Epithelial cell of esophagus (primary cell): Measurements from ENCODE around the gene NECAB2.

Experiments
- DNase-seq: peaks from one replicate; pipeline ENCODE4 v3.0.0; 2010; ENCODE audit warnings: low read depth
- H3K4me3 ChIP-seq: 2 replicates; pipeline ENCODE4 v1.5.1; 2011; ENCODE audit warnings: mild to moderate bottlenecking, low read length, control low read depth
- CTCF ChIP-seq: IDR thresholded peaks from 2 replicates; pipeline ENCODE4 v1.5.1; 2011; ENCODE audit warnings: low read depth, mild to moderate bottlenecking, low read length, control low read depth, inconsistent platforms; ENCODE audit not compliant: insufficient read depth; ENCODE audit errors: missing control alignments

Gene NECAB2

GRCh38 chr16:84029297-84030047, 61.4 kb downstream of the NECAB2 start:
- no peak for TF ChIP-seq CTCF
- no peak for DNase-seq

GRCh38 chr16:84031556-84031955, 63.5 kb downstream of the NECAB2 start:
- H3K4me3 ChIP-seq = no peak overlapping the region
- DNase-seq = no peak
- TF ChIP-seq CTCF = no peak

More at GRCh38 chr16:84029297-84030047, 61.4 kb downstream of the NECAB2 start:
- H3K4me3 ChIP-seq = no peak overlapping the region

- DNase-seq = no peak
- no peak for TF ChIP-seq CTCF
- H3K4me3 ChIP-seq = no peak overlapping the region
These were observed 64.6 kb downstream of the NECAB2 start for GRCh38 chr16:84032458-84033178.

- TF ChIP-seq CTCF = no peak
- DNase-seq = no peak
- no peak overlapping the region for H3K4me3 ChIP-seq
These were observed 65.5 kb downstream of the NECAB2 start for GRCh38 chr16:84033251-84034195.

- TF ChIP-seq CTCF = no peak
- no peak overlapping the region for H3K4me3 ChIP-seq
- no peak for DNase-seq
These were observed 66.5 kb downstream of the NECAB2 start for GRCh38 chr16:84034516-84034915.

- DNase-seq = no peak
- no peak for TF ChIP-seq CTCF
- H3K4me3 ChIP-seq = no peak overlapping the region
These were observed 68.1 kb downstream of the NECAB2 start for GRCh38 chr16:84036131-84036530.
